ENCODE results near the gene ZER1.

The ZER1 gene

DNA sequence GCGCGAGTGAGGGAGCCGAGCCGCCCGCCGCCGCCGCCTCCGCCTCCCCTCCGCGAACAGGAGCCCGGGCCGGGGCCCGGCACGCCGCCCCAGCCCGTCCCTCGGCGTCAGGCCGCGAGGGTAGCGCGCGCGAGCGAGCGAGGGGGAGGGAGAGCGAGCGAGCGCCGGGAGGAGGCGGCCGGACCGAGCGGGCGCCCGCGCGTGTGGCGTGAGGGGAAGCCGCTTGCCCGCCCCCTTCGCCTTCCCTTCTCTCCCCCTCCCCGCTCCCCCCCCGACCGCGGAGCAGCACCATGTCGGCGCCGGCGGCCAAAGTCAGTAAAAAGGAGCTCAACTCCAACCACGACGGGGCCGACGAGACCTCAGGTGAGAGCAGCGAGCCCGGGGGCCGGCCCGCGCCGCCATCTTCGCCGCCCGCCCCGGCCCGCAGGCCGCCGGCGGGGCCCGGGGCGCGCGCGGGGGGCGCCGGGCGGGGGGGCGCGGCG lies 82.4 kb downstream of the ZER1 start:
- no peak for DNase-seq

DNA sequence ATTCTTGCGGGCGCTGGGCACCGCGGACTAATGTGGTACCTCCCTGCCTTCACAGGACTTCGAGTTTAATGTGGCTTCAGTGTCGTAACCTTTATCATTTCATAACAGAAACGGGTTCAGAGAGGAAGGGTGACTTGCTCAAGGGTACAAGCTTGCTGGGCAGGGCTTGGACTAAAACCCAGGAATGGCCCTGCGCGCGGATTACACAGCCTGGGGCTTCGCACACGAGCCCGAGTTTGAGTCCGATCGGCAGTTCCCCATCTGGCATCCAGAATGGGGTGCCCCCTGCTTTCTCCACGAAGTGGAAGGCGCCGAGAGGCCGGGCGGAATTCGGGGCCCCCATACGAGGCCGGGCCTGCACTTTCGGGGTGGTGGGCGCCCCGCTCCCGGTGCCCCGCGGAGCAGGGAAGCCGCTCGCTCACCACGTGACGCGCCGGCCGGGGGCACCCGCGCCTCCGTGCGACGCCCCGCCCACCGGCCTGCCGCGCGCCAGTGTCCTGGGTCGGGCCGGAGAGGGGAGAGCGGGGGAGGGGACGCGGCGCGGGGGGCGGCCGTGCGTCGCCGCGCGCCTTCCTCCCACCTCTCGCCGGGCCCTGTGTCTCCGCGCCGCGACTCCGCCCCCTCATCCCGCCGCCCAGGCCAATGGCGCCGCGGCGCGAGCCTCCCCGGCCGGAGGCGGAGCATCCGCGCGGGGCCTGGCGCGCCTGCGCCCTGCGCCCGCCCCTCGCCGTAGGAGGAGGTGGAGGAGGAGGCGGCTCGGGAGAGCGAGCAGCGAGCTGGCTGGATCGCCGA lies 83.0 kb downstream of the ZER1 start, which contains the start of gene SET:
SET (plus strand) TSS at position 722 of the 792 bp plus-strand sequence. CDS start 361 bp downstream, outside the sequence.
- DNase-seq = peak; percentile 95

- no peak for DNase-seq
These were observed 84.3 kb downstream of the ZER1 start for GRCh38 chr9:128687453-128687852.

GRCh38 chr9:128685636-128686489 lies 85.9 kb downstream of the ZER1 start:
- no peak for DNase-seq

DNA sequence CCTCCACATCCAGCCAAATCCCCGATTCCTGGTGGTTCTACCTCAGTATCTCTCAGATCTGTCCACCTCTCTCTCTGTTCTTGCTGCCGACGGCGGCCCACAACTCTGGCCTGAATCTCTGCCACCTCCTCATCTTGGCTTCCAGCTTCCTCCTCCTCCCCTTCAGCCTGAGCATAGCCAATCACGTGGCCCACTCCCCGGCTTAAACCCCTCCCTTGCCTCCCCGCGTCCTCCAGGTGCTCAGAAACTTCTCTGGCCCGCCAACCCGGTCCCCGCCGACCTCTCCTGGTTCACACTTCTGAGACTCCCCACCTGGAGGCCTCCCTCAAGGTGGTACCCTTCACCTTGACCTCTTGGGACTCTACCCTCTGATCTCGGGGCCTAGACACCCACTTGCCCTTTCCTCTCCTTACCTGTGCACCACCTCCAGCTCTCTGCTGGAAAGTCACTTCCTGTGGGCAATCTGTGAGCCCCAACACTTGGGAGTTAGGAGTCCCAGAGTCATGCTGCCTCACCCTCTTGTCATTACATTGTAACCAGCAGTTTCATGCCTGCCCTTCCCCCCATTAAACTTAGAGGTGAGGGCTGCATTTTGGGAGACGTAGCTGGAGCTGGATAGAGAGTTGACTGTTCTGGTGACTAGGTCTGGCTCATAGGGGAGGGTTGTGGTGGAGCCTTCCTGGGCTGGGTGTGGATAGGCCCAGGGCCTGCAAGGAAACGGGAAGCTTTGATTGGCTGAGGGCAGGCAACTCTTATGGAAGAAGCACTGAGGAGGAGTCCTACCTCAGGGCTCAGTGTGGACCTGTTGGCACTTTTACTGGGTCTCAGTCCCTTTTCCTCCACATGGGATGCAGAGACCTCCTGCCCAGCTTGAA lies 87.2 kb downstream of the ZER1 start:
- DNase-seq = peak; percentile 29

DNA sequence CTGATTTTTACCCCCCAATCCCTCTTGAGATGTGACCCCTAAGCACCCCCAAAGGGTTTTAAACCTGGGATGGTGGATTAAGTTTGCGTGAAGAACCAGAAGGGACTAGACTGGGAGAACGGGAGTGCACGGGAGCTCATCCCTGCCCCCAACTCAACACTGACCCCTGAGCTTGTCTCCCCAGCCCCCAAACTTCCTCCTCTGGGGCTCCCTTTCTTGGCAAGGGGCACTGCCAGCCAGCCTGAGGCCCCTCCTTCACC lies 87.7 kb downstream of the ZER1 start:
- DNase-seq = no peak

GRCh38 chr9:128683340-128684064 lies 88.2 kb downstream of the ZER1 start:
- DNase-seq = no peak

Data from midbrain (tissue), 1 donor.